Melanocyte of skin (primary cell): ENCODE measurements around the gene GLYAT. TPM values are rescaled to one million over a fixed set of nuclear protein-coding genes. Genes with fewer than 3 reads are reported as not detected.

Experiments used
- total RNA-seq, 2 donors: library from RNA; depleted of rRNA; stranded (reverse); fragments of >200 nt; gene quantifications; 2 replicates each; pipeline ENCODE4 v1.2.3, GENCODE V29; 2012

Gene GLYAT
- not detected for total RNA-seq

DNA sequence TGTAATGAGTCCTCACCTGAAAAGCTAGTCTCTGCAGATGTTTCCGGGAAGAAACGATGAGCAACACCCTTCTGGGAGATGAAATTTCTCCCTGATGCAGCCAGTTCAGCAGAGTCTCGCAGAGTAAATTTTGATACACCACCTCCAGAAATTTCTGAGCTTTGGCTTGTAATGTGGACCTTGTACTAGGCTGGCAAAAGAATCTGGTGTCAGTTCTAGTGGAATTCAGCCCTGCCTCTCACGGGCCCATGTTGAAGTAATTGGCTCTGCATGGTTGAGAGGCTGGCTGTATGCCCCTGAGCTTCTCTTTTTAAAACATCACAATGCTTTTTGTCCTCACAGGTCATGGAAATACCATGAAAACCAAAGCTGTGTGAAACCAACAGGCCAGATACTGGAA lies at the start of gene GLYAT:
Gene GLYAT (minus strand): TSS at position 125 of the 400 bp plus-strand sequence. CDS start 7,447 bp downstream, outside the sequence.

Other genes with a start within 250 kb of the GLYAT start
- not detected for gene OR5B21, start 223.8 kb downstream of the GLYAT start, total RNA-seq
- gene LPXN, start 156.1 kb downstream of the GLYAT start, total RNA-seq, result 10 to 100 TPM; 11.7 to 13.3 TPM
- 10 to 100 TPM; 55.4 to 68.6 TPM for gene ZFP91, start 152.9 kb downstream of the GLYAT start, total RNA-seq
- 1 to 10 TPM; 2.1 to 3.7 TPM for gene CNTF, start 109.3 kb downstream of the GLYAT start, total RNA-seq
- under 1 TPM; 0.67 to 0.69 TPM for gene GLYATL2, start 112.8 kb upstream of the GLYAT start, total RNA-seq
- gene GLYATL1, start 207.5 kb upstream of the GLYAT start, total RNA-seq, result under 1 TPM in 1 of 2 donors, not detected in 1; 0.33 TPM